Measurements from ENCODE around the gene EPN2. TPM values are rescaled to one million over a fixed set of nuclear protein-coding genes. Genes with fewer than 3 reads are reported as not detected.

Gene EPN2
- total RNA-seq, 1 donor from 2014 or later = 85.5 TPM

- no peak for ATAC-seq
- DNase-seq (ENCODE audit: missing footprints) = no peak
- intact Hi-C loops (cut with DNase I) = loop anchor here (5.0 kb wide), 1 partner anchor 268 kb away; the partner anchor contains the start of gene ALDH3A2
Measured at GRCh38 chr17:19379361-19380065, 142.3 kb downstream of the EPN2 start.

- DNase-seq (ENCODE audit: missing footprints) = no peak
- no peak for ATAC-seq
- intact Hi-C loops (cut with DNase I) = no loop called here
Measured at GRCh38 chr17:19380481-19381301, 143.5 kb downstream of the EPN2 start.

- no peak for ATAC-seq
- no peak for DNase-seq (ENCODE audit: missing footprints)
- intact Hi-C loops (cut with DNase I) = no loop called here
Measured at GRCh38 chr17:19381361-19381740, 144.2 kb downstream of the EPN2 start.

- DNase-seq (ENCODE audit: missing footprints) (no peak), ATAC-seq (no peak)
- intact Hi-C loops (cut with DNase I) = no loop called here
Measured at GRCh38 chr17:19381741-19382444, 144.7 kb downstream of the EPN2 start.

GRCh38 chr17:19382531-19383444 is 145.6 kb downstream of the EPN2 start:
- intact Hi-C loops (cut with DNase I) = no loop called here
- no peak for DNase-seq (ENCODE audit: missing footprints)
- no peak for ATAC-seq

- ATAC-seq (peak; percentile 16), DNase-seq (ENCODE audit: missing footprints) (peak; percentile 72)
- intact Hi-C loops (cut with DNase I) = no loop called here
Measured at GRCh38 chr17:19383681-19384470, 146.7 kb downstream of the EPN2 start.

- peak; percentile 68 for ATAC-seq
Measured at GRCh38 chr17:19384723-19385391, 147.7 kb downstream of the EPN2 start.

GRCh38 chr17:19385521-19385983 is 148.4 kb downstream of the EPN2 start:
- intact Hi-C loops (cut with DNase I) = no loop called here
- peak; percentile 39 for DNase-seq (ENCODE audit: missing footprints)
- no peak for ATAC-seq

More at GRCh38 chr17:19384723-19385391, 147.7 kb downstream of the EPN2 start:
- intact Hi-C loops (cut with DNase I) = no loop called here
- DNase-seq (ENCODE audit: missing footprints) = peak; percentile 92

Small RNAs within 50 kb of the gene (microRNA-seq; reads per million reads assigned to microRNA genes)
- 83.1 reads per million, percentile 51 among the genes with 10 or more reads in this experiment for gene MIR1180

Other genes with a start within 250 kb of the EPN2 start
- 2.7 TPM for gene FAM83G, start 232.6 kb upstream of the EPN2 start, total RNA-seq
- 2.0 TPM for gene GRAP, start 190.4 kb upstream of the EPN2 start, total RNA-seq
- 1.2 TPM for gene GRAPL, start 109.8 kb upstream of the EPN2 start, total RNA-seq
- gene B9D1, start 125.4 kb downstream of the EPN2 start, total RNA-seq = 5.3 TPM
- 13.0 TPM for gene MAPK7, start 141.1 kb downstream of the EPN2 start, total RNA-seq
- 53.5 TPM for gene MFAP4, start 149.8 kb downstream of the EPN2 start, total RNA-seq
- 3.5 TPM for gene RNF112, start 173.9 kb downstream of the EPN2 start, total RNA-seq

All from Right ventricle myocardium inferior (tissue), 1 donor.